SK-N-SH (cell line): Measurements from ENCODE around the gene ANKRD33B. TPM values are rescaled to one million over a fixed set of nuclear protein-coding genes. Genes with fewer than 3 reads are reported as not detected.

ENCODE experiments used
- CTCF ChIA-PET: fragments of 300-600, 350-600 bp; formaldehyde crosslinking; extraction: SDS; loops from one replicate; lab custom pipeline; 2021; lab: Yijun Ruan, JAX
- POLR2A ChIA-PET: fragments of 350-600 bp; sonication (Branson Sonifier 250); formaldehyde crosslinking; extraction: SDS; loops from one replicate; lab custom pipeline; 2020; ENCODE audit warnings: antibody characterized with exemption, inconsistent platforms; lab: Yijun Ruan, JAX
- DNase-seq: peaks from one replicate; pipeline ENCODE4 v3.0.0; 2012
- H2AFZ ChIP-seq: fragments of 200-600 bp; sonication (generic); 2 replicates; pipeline ENCODE4 v1.8.1; 2016; ENCODE audit warnings: antibody characterized with exemption, mild to moderate bottlenecking, low read depth
- H3F3A ChIP-seq: fragments of 200-600 bp; sonication (generic); replicated peaks from 2 replicates; pipeline ENCODE3; 2016; ENCODE audit warnings: antibody characterized with exemption, mild to moderate bottlenecking; ENCODE audit not compliant: insufficient read depth
- H3K27ac ChIP-seq, 2 experiments: fragments of 200-500 bp in 1 of 2; fragments of 200-600 bp in 1 of 2; sonication (Bioruptor generic) in 1 of 2; sonication (generic), shearing (Covaris generic) in 1 of 2; 2 replicates each; pipeline versions ENCODE4 v1.5.1 to v1.6.1; 2014 to 2016; ENCODE audit warnings: low read depth in 2 of 2, inconsistent platforms in 1 of 2, low read length in 1 of 2, mild to moderate bottlenecking in 1 of 2, mixed read lengths in 1 of 2
- H3K27me3 ChIP-seq: fragments of 200-600 bp; sonication (generic), shearing (Covaris generic); 2 replicates; pipeline ENCODE4 v1.6.1; 2016; ENCODE audit warnings: mixed run types; ENCODE audit not compliant: insufficient read depth
- H3K36me3 ChIP-seq, 2 experiments: fragments of 200-500 bp in 1 of 2; fragments of 200-600 bp in 1 of 2; sonication (Bioruptor generic) in 1 of 2; sonication (generic) in 1 of 2; replicated peaks in 1 of 2; 2 replicates each; pipeline versions ENCODE3 to v1.5.1; 2014 to 2016; ENCODE audit warnings: low read length in 1 of 2, mild to moderate bottlenecking in 1 of 2; ENCODE audit not compliant: insufficient read depth in 2 of 2, control insufficient read depth in 1 of 2
- H3K4me1 ChIP-seq, 2 experiments: fragments of 200-500 bp in 1 of 2; fragments of 200-600 bp in 1 of 2; sonication (Bioruptor generic) in 1 of 2; sonication (generic), shearing (Covaris generic) in 1 of 2; 2 replicates each; pipeline versions ENCODE4 v1.5.1 to v1.6.1; 2014 to 2016; ENCODE audit warnings: low read depth in 1 of 2, low read length in 1 of 2, mixed run types in 1 of 2; ENCODE audit not compliant: insufficient read depth in 2 of 2, control insufficient read depth in 1 of 2
- H3K4me2 ChIP-seq: fragments of 200-600 bp; sonication (generic), shearing (Covaris generic); 2 replicates; pipeline ENCODE4 v1.6.1; 2017; ENCODE audit warnings: mixed run types
- H3K4me3 ChIP-seq, 2 experiments: fragments of 200-500 bp in 1 of 2; fragments of 200-600 bp in 1 of 2; sonication (Bioruptor generic) in 1 of 2; sonication (generic), shearing (Covaris generic) in 1 of 2; 2 replicates each; pipeline versions ENCODE4 v1.5.1 to v1.8.1; 2014 to 2016; ENCODE audit warnings: low read depth in 2 of 2, inconsistent platforms in 1 of 2, low read length in 1 of 2, mild to moderate bottlenecking in 1 of 2, mixed read lengths in 1 of 2, moderate library complexity in 1 of 2
- H3K79me2 ChIP-seq: fragments of 200-600 bp; sonication (generic); 2 replicates; pipeline ENCODE4 v1.8.1; 2017; ENCODE audit warnings: mild to moderate bottlenecking; ENCODE audit not compliant: insufficient read depth
- H3K9ac ChIP-seq: fragments of 200-600 bp; sonication (generic); 2 replicates; pipeline ENCODE4 v1.6.1; 2017; ENCODE audit warnings: mixed run types
- H3K9me2 ChIP-seq: fragments of 200-600 bp; sonication (generic); 2 replicates; pipeline ENCODE4 v1.6.1; 2017; ENCODE audit warnings: mixed run types
- H3K9me3 ChIP-seq: fragments of 200-600 bp; sonication (generic); 2 replicates; pipeline ENCODE4 v1.6.1; 2017; ENCODE audit warnings: mixed run types, mild to moderate bottlenecking, moderate library complexity
- H4K20me1 ChIP-seq: fragments of 200-600 bp; sonication (generic); 2 replicates; pipeline ENCODE4 v1.6.1; 2017; ENCODE audit warnings: mild to moderate bottlenecking, mixed run types; ENCODE audit not compliant: insufficient read depth
- CHD2 ChIP-seq: fragments of 150-350 bp; IDR thresholded peaks from 2 replicates; pipeline ENCODE4 v1.6.1; 2018; ENCODE audit warnings: low read length; ENCODE audit not compliant: partially characterized antibody
- CTCF ChIP-seq: fragments of 200-600 bp; sonication (generic); IDR thresholded peaks from 2 replicates; pipeline ENCODE4 v1.6.1; 2017; ENCODE audit warnings: antibody characterized with exemption, mild to moderate bottlenecking, moderate library complexity
- FOXJ3 ChIP-seq: sonication (generic); formaldehyde crosslinking; IDR thresholded peaks from 2 replicates; pipeline ENCODE4 v1.5.1; 2020; ENCODE audit warnings: mild to moderate bottlenecking, missing genetic modification reagents
- FOXM1 ChIP-seq: IDR thresholded peaks from 2 replicates; pipeline ENCODE4 v1.4.0; 2012; ENCODE audit warnings: low read depth, mild to moderate bottlenecking
- GABPA ChIP-seq: IDR thresholded peaks from 2 replicates; pipeline ENCODE4 v1.4.0; 2012; ENCODE audit warnings: low read depth, mild to moderate bottlenecking
- GATA2 ChIP-seq: sonication (generic); formaldehyde crosslinking; IDR thresholded peaks from 2 replicates; pipeline ENCODE4 v1.5.0; 2020; ENCODE audit warnings: mild to moderate bottlenecking, missing genetic modification reagents
- IRF3 ChIP-seq: fragments of 150-350 bp; IDR thresholded peaks from 2 replicates; pipeline ENCODE4 v1.6.1; 2016; ENCODE audit warnings: mild to moderate bottlenecking, low read depth, low read length
- MEF2A ChIP-seq: IDR thresholded peaks from 2 replicates; pipeline ENCODE4 v1.4.0; 2012; ENCODE audit warnings: low read depth, borderline replicate concordance
- NFIC ChIP-seq: IDR thresholded peaks from 2 replicates; pipeline ENCODE4 v1.4.0; 2012; ENCODE audit warnings: borderline replicate concordance
- PBX3 ChIP-seq: IDR thresholded peaks from 2 replicates; pipeline ENCODE4; 2012
- RFX5 ChIP-seq: IDR thresholded peaks from 2 replicates; pipeline ENCODE4 v1.6.1; 2012; ENCODE audit warnings: mild to moderate bottlenecking, improper control_type of control experiment, low read length
- YY1 ChIP-seq: IDR thresholded peaks from 2 replicates; pipeline ENCODE4 v1.4.0; 2012; ENCODE audit warnings: low read depth, mild to moderate bottlenecking
- WGBS: methylation state at CpG from one replicate; pipeline ENCODE4 v1.1.6; 2017; ENCODE audit warnings: low lambda C conversion rate; 5-methylcytosine and 5-hydroxymethylcytosine counted together
- polyA plus RNA-seq, 3 experiments: library from polyadenylated mRNA; depleted of rRNA; stranded (reverse); fragments of >200 nt; gene quantifications; 2 replicates each; pipeline ENCODE4 v1.2.3, GENCODE V29; 2012
- TF ChIP-seq, protein P1 (sequence below): IDR thresholded peaks from 2 replicates; pipeline ENCODE4 v1.4.0; 2012; ENCODE audit warnings: low read depth, borderline replicate concordance

Gene ANKRD33B
- polyA plus RNA-seq, 1 of the 3 experiments (the other 2 are of a cell fraction): 1.8 TPM

DNA sequence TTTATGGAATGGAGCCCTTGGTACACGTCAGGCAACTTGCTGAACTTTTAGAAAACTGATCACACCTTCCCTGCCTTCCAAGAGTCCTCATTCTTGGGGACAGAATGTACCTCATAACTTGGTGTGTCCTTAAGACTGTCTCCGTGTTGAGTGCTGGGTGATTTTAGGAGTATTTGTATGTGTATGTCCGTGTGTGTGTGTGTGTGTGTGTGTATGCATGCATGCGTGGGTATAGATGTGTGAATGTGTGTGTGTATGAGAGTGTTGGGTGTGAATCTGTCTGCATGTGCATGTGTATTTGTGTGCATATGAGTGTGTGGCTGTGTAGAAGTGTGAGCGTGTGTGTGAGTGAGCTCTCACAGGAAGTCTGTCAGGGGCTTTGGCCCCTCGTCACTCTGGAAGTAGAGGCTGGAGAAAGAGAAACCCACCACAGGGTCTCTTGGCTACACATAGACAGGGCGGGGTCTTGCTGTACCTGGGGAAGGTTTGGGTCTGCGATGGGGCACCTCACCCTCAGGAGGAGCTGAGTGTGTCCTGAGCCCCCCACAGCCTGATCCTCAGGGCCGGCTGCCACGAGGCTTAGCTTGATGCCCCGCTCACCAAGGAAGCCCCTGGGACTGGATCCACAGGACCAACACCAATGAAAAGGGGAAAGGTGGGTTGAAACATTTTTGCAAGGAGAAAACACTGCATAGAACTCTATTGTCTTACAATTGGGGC lies 33.1 kb upstream of the ANKRD33B start:
- 84% methylated on average over 9 of the region's 11 CpGs for WGBS
- DNase-seq: no peak
- Histone ChIP-seq H3K9me3 (no peaks in the 10 kb centered on the region), H3F3A (peaks cover 16% of the 10 kb centered on the region), H3K27ac (no peak overlapping the region), H3K9ac (no peak overlapping the region), H2AFZ (no peak overlapping the region), H3K4me1 (peaks cover 9 to 15% of the 10 kb centered on the region in 2 experiments; a peak in 2 of 4 replicates), H3K36me3 (no peaks in the 10 kb centered on the region), H3K4me3 (no peak overlapping the region), H3K4me2 (no peak overlapping the region), H3K79me2 (no peaks in the 10 kb centered on the region), H3K27me3 (no peaks in the 10 kb centered on the region), H4K20me1 (no peaks in the 10 kb centered on the region), H3K9me2 (no peaks in the 10 kb centered on the region)
- POLR2A ChIA-PET: no interaction called here
- TF ChIP-seq YY1 (no peak), GATA2 (CRISPR knock-in tag) (no peak), FOXJ3 (CRISPR knock-in tag) (no peak), CHD2 (no peak)
- CTCF ChIA-PET: interaction anchor here (0.7 to 1.2 kb wide), 2 partner anchors 78 to 97 kb away, joined by 4 to 5 read pairs; no protein-coding TSS in a partner anchor

DNA sequence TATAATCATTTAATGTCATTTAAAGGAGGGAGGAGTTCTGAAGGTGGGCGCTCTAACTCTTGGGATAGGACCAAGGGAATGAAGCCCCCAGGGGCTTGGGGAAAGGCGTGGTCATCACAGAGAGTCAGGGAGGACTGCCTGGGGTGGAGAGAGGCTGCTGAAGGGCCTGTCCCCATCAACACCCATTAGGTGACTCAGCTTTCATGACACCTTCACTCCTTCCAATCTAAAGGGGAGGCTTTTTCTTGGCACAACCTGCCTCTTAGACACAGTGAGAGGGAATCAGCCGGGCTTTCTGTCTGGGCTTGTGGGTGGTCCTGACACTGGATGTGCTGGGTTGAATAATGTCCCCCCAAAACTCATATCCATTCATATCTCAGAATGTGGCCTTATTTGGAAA lies 31.4 kb upstream of the ANKRD33B start:
- peaks cover 13% of the 10 kb centered on the region for H3F3A ChIP-seq
- H4K20me1 ChIP-seq: no peaks in the 10 kb centered on the region
- no peak overlapping the region for H3K9ac ChIP-seq
- H3K4me1 ChIP-seq: peaks cover 6 to 19% of the 10 kb centered on the region in 2 experiments; a peak in 2 of 4 replicates
- no peak overlapping the region for H3K27ac ChIP-seq
- no peak for TF ChIP-seq CHD2
- TF ChIP-seq FOXM1: no peak
- no peak for TF ChIP-seq PBX3
- no peak for TF ChIP-seq NFIC
- no peak for TF ChIP-seq IRF3
- TF ChIP-seq GABPA: no peak
- TF ChIP-seq CTCF: no peak
- TF ChIP-seq RFX5: no peak
- TF ChIP-seq, protein P1, sequence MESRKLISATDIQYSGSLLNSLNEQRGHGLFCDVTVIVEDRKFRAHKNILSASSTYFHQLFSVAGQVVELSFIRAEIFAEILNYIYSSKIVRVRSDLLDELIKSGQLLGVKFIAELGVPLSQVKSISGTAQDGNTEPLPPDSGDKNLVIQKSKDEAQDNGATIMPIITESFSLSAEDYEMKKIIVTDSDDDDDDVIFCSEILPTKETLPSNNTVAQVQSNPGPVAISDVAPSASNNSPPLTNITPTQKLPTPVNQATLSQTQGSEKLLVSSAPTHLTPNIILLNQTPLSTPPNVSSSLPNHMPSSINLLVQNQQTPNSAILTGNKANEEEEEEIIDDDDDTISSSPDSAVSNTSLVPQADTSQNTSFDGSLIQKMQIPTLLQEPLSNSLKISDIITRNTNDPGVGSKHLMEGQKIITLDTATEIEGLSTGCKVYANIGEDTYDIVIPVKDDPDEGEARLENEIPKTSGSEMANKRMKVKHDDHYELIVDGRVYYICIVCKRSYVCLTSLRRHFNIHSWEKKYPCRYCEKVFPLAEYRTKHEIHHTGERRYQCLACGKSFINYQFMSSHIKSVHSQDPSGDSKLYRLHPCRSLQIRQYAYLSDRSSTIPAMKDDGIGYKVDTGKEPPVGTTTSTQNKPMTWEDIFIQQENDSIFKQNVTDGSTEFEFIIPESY: no peak
- no peak for TF ChIP-seq GATA2 (CRISPR knock-in tag)
- no peak for TF ChIP-seq MEF2A
- H3K4me3 ChIP-seq: no peak overlapping the region
- no peaks in the 10 kb centered on the region for H3K9me2 ChIP-seq
- 90% methylated on average over 3 of the region's 3 CpGs for WGBS
- H3K9me3 ChIP-seq: no peaks in the 10 kb centered on the region
- no peak overlapping the region for H3K4me2 ChIP-seq
- no peaks in the 10 kb centered on the region for H3K27me3 ChIP-seq
- POLR2A ChIA-PET: no interaction called here
- DNase-seq: no peak
- no peaks in the 10 kb centered on the region for H3K79me2 ChIP-seq
- H3K36me3 ChIP-seq: no peaks in the 10 kb centered on the region
- CTCF ChIA-PET: interaction anchor here (1.1 kb wide), 1 partner anchor 52 kb away, joined by 4 read pairs; no protein-coding TSS in a partner anchor
- H2AFZ ChIP-seq: no peak overlapping the region
